GM21381 (cell line): Measurements from ENCODE around the gene LSM14B.
"Not testable (repeated sequence)": the region's sequence is repeated elsewhere in the genome, so short reads cannot be mapped to it uniquely, and the experiment has no call there.

ENCODE experiments used
- ATAC-seq: cut with Tn5 transposase; IDR thresholded peaks from one replicate; pipeline ENCODE4 v1.9.1; 2021; ENCODE audit warnings: mild to moderate bottlenecking, moderate library complexity; ENCODE audit not compliant: unreplicated experiment

The LSM14B gene

DNA sequence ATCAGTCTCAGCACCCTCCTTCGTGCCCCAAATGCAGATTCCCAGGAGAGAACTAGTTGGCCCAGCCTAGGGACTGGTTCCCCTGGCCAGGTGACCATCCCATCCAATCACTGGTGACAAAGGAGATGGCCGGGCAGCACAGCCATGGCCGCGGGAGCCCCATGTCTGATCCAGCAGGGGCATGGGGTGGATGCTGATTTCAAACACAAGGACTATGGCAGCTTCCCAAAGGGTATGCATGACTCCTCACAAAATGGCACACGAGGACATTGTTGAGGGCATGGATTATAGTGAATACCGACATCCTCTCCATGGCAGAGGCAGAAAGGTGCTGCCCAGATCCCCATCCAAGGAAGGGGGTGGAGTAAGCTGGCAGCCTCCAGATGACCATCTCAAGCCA is 9.9 kb upstream of the LSM14B start:
- no peak for ATAC-seq

DNA sequence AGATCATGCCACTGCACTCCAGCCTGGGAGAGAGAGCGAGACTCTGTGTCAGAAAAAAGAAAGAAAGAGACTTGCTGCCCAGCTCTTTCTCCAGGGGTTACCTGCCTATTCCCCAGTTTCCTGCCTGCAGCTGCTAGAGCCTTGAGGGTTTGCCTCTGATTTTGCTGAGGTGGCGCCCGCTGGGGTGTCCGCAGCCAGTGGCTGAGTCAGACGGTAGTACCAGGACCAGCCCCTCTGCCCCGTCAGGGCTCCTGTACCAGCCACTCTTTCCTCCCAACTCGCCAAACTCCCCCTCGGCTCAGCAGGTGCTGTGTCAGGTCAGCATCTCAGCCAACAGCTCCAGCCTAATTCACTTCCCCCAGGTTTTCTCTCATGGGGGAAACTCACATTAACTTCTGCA is 7.4 kb upstream of the LSM14B start:
- no peak for ATAC-seq

DNA sequence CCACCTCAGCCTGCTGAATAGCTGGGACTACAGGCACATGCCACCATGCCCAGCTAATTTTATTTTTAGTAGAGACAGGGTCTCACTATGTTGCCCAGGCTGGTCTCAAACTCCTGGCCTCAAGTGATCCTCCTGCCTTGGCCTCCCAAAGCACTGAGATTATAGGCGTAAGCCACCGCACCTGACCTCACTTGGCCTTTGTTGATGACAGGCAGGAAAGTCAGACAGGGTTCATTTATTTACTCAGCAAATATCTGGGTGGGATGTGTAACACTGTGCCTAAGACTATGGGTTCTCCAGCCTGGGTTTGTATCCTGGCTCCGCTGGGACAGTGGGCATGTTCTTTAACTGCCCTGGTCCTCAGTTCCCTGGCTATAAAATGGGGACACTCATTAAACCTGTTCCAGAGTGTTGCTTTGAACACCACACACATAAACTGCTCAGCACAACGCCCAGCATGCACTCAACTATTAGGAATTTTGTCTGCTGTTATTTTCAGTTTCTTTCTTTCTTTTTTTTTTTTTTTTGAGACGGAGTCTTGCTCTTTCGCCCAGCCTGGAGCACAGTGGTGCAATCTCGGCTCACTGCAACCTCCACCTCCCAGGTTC is 6.4 kb upstream of the LSM14B start:
- ATAC-seq: not testable (repeated sequence)

DNA sequence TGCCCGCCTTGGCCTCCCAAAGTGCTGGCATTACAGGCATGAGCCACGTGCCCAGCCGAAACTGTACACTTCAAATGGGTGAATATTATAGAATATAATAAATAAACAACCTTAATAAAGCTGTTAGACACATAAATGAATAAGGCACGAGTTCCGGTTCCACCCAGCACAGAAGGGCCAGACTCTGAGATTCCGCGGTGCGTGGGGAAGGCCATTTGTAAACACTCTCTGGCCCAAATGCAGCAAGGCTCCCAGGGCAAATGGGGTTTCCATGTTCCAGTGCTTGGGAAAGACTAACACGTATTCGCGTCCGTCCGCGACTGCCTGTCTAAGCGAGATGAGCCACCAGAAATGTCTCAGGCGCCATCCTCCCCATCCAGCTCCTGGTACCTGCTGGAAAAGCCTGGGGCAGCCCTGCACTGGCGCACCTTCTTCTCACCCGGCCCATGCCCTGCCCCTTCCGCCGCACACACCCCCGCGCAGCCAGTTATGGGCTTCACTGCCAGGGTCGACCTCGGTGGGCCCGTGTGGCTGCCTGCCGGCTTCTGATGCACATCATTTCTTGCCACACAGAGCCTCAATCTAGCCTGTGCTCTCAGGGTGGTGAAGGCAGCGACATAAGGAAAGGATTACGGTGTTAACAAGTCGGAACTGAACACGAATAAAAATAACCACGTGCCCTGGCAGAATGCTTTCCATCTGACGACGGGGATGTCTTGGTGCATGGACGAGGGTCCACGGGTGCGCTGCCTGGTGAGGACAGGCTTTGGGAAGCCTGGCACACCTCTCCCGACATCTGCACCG is 5.5 kb upstream of the LSM14B start:
- no peak for ATAC-seq

DNA sequence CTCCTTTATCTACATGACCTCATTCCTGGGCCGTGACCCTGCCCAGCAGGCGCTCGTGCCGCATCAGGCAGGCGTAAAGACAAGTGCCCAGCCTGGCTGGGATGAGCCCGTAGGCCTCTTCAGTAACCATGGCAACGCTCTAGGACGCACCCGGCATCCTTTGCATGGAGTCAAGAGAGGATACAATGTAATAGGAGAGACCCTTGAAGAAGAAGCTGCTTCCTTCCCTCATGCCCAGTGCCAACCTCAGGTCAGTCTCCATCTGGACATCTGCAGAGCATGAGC is 5.0 kb upstream of the LSM14B start:
- ATAC-seq: no peak

DNA sequence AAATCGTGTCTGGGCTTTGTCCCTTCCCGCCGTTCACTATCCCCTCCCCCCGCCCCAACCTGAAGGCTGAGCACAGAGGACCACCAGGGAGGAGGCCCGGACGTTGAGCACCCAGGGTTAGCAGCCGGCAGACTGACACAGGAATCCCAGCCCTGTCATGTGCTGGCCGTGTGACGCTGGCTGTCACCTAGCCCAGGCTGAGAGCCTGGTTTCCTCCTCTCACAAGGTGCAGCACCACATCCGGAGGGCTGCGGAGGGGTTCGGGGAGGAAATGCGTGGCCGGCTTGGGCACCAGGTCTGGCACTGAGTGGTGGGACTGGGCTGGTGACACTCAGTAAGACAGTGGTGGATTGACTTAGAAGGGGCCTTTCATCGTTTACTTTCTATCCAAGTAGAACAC is 4.6 kb upstream of the LSM14B start:
- ATAC-seq: no peak

DNA sequence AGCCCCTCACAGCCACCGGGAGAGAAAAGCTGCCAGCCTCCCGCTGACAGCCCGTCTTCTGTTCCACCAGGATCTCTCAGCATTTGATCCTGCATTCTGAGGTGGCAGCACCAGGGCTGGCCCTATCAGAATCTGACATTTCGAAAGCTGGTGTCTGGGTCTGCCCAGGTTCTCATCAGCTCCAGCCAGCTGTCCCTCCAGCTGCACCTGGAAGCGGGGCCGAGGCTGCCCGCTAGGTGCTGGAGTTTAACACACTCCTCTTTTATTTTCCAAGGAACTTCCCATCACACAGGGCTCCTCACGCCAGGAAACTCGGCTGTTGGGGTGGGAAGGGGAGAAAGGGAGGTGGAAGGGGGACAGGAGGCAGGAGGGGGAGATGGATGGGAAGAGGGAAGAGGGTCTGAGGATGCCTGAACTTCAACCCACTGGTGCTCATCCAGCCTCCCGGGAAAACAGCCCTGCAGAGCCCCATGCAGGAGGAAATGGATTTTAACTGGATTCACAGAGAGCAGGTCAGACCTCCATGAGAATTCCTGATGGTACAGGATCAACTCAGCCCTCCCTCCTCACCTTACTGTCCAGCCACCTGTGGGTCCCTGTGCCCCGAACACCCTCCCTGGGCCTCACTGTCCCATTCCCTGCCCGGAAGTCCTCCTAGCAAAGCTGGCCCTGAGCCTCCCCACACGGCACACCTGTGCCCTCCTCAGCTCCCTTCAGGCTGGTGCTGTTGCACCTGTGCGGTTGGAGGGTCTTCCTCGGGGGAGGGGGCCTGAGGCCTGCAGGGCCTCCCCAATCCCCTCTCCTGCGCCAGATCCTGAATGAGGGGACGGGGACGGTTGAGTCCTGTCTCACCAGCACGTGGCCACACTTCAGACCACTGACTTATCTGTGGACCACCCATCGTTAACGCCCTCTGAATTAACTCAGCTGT is 3.9 kb upstream of the LSM14B start:
- no peak for ATAC-seq

DNA sequence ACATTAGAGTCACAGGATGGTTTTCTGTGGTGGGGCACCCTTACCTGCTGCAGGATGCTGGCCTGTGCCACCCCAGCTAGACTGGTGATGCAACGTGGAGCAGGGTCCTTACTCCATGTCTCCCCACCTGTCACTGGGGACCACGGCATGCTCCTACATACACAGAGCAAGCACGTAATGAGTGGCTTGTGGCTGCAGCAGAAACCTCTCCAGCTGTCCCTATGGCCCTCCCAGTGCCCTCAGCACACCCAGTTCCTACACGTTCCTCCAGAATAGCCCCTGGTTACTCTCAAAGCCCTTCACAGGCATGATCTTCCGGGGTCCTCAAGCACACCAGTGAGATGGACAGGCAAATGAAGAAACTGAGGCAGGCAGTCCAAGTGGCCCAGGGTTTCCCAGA is 3.2 kb upstream of the LSM14B start:
- ATAC-seq: no peak

DNA sequence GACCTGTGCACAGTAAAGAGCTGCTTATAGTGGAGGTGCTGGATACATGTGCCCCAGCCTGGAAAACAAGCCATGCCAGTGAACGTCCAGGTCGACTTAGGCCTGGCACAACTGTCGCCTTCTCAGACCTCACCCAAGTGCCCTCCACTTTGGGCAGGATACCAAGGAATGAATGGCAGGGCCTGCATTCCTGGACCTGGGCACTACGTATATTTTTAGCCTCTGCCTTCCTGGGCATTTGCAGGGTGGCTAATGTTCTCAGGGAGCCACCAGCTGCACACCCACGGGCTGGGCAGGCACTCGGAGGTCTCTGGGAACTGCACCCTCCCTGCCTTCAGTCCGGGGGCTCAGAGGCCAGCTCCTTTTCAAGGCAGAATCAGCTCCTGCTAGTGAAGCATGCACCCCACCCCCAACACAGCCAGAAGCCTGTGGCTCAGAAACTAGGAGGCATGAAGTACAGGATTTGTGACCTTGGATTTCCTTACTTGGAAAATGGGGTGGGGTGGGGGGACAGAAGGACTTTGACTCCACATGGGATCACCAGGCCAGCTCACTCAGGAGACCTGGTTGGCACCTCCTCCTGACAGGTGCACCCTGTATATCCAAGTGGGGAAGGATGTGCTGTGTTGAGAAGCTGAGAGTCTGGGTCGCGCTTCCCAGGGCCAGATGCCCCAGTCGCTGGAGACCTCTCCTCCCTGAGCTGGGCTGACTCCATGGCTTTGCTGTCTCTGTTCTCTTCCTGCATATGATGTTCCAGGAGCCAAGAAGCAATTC is 2.5 kb upstream of the LSM14B start:
- no peak for ATAC-seq

DNA sequence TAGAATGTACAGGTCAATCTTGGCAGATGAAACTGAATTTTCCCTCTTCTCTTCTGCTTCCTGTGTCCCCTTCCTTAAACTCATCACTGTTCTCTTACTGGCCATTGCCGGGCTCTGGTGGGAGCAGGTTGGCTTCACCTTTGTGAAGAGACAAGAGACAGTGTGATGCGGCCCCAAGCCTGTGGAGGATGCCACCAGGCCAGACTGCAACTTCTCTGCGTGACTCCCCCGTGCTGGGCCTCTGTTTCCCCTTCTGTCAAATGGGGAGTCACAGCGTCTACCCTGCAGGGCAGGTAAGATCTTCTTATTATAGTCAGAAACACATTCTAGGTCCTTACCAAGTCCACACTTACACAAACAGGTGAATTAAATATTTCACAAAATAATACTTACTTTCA is 1.9 kb upstream of the LSM14B start:
- no peak for ATAC-seq

DNA sequence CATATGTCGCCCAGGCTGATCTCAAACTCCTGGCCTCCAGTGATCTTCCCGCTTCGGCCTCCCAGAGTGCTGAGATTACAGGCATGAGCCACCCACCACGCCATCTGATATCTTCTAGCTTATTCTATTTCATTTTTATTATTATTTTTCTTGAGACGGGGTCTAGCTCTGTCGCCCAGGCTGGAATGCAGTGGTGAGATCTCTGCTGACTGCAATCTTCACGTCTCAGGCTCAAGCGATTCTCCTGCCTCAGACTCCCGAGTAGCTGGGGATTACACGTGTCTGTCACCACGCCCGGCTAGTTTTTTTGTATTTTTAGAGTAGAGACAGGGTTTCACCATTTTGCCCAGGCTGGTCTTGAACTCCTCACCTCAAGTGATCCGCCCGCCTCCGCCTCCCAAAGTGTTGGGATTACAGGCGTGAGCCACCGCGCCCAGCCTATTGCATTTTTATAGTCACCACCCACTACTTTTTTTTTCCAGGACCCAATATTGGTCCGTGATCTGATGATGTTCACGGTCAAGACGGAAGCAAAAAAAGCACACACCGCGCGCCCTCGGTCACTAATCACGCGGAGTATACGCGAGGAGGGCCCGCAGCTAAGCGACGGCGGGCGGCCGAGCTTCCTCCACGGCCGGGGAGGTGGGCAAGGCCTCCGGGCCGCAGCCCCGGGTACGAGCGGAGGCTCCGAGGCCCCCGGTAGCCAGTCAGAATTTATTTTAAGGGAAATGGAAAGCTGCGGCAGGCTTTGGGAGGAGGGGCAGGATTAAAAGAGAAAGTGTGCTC is 1.1 kb upstream of the LSM14B start:
- ATAC-seq: no peak

DNA sequence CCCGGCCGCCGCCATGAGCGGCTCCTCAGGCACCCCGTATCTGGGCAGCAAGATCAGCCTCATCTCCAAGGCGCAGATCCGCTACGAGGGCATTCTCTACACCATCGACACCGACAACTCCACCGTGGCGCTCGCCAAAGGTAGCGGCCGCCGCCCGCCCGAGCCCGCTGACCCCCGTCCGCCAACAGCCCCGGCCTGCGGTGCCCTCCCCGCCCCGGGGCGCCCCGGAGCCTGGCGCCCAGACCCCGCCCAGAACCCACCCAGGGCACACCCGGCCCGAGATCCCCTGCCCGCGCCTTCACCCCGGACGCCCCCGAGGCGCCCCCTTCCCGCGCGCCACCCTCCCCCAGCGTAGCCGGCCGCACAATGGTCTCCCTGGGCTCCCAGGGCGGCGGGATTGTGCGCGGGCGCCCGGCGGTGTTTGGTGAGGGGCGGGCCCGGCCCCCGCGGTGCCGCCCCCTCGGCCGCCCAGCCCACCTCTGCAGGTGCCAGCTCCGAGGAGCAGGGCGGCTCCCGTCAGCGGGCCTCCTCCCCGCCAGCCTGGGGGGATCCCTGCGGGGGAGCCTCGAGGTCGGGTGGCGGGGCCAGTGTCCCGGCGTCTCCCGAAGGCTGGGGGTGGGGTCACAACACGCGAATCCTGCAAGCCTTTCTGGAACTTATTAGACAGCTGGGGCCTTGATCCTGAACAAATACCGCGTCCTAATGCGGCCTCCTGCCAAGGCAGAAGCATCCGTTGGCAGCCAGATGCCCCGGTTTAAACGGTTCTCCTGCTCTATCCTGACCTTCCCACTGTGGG is 577 bp downstream of the LSM14B start:
- peak; percentile 13 for ATAC-seq

DNA sequence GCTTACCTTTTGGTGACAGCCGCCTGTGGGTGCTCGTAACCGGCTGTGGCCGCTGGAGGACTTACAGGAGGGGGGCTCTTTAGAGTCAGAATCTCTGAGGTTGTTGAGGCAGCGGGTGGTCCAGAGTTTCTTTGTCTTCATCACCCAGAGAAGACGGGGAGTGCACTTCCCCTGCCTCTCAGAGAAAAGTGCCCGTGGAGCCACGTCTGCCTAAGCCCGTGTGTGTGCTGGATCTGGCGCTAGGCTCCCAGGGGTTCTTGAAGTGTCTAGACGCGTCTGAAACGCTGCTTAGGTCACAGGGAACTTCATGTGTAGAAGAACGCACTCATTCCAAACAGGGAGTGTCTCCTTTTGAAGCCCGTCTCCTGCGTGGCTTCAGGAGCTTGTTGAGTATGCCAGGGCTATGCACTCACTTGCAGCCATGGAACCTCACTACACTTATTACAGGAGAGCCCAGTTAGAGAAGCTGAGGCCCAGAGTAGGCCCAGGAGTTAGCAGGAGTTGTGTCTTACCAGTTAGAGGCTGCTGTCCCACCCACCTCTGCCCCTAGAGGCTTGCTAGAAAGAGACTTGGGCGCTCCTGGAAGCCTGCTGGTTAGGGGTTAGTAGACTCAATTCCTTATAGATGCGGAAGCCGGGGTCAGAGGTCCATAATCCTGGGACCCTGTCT is 1.3 kb downstream of the LSM14B start:
- no peak for ATAC-seq

DNA sequence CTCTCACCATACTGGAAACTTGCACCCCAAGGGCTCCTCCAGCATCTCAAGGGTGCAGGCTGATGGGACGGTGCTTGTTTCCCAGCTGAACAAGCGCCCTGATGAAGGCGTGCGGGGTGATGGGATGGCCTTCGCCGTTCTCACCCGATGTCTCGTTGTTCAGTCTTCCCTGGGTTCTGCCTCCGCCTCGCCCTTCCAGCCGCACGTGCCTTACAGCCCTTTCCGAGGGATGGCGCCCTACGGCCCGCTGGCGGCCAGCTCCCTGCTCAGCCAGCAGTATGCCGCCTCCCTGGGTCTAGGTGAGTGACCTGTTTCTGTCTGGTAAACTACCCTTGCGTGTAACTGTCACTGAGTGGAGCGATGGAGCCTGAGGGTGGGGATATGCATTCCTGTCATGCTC is 3.9 kb downstream of the LSM14B start:
- no peak for ATAC-seq

DNA sequence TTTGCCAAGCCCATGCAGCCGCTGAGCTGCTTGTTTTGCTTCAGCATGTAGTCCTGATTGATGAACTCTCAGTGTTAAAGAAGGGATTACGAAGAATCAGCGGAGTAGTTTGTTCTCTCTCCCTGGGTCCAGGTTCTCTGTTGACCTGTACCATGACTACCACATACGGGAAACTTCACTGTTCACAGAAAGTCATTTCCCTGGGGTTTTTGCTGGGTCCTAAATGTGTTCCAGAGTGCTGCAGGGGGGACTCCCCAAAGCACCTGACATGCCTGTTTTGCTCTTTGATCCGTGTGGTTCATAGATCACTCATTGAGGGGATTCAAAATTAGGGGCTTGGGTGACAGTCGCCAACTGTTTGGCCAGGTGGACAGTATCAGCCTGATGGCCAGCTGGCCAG is 5.5 kb downstream of the LSM14B start:
- no peak for ATAC-seq

DNA sequence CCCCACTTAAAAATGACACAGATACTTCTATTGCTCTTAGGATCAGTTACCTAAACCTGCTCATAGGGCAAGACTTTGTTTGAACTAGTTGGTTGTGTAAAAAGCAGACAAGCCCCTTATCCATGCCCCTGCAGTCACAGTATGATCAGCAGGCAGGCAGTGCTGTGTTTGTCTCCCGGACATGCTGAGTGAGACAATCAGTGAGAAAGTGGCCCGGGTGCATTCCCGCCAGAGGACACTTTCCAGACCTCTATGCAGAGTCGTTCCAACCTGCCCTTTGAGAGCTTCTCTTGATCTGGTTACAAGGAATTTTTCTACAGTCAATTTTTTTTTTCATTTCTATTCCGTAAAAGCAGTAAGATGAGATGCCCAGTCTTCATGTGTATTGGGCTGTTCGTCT is 6.2 kb downstream of the LSM14B start:
- ATAC-seq: no peak

DNA sequence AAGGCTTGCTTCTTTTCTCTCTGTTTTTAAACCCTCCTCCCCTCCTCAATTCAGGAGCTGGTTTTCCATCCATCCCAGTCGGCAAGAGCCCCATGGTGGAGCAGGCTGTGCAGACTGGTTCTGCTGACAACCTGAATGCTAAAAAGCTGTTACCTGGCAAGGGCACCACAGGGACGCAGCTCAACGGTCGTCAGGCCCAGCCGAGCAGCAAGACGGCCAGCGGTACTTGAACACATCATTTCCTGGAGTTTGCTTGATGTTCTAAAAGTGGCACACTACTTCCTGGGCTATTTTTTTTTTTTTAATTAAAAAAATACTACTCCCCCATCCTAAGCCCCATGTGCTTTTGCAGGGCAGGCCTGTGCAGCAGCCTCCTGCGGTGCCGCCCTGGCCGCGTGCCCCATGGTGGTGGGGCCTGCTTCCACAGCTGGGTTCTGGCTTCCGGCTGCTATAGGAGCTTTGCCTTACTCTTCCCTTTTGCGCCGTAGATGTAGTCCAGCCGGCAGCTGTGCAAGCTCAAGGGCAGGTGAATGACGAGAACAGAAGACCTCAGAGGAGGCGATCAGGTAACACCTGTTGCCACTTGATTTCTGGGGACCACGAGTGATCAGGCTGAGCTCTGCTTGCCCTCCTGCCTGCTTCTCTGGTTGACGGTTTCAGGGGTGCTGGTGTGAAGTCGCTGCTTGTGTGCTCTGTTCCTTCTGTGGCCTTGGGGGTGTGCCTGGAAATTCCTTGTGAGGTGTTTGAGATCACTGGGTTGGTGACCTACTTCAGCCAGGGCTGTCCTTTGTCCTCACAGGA is 7.7 kb downstream of the LSM14B start:
- no peak for ATAC-seq
